ENCODE data around the gene SEC14L2. TPM values are rescaled to one million over a fixed set of nuclear protein-coding genes. Genes with fewer than 3 reads are reported as not detected.

The SEC14L2 gene
- total RNA-seq, 1 experiment from 2014 or later, result 3.9 TPM

DNA sequence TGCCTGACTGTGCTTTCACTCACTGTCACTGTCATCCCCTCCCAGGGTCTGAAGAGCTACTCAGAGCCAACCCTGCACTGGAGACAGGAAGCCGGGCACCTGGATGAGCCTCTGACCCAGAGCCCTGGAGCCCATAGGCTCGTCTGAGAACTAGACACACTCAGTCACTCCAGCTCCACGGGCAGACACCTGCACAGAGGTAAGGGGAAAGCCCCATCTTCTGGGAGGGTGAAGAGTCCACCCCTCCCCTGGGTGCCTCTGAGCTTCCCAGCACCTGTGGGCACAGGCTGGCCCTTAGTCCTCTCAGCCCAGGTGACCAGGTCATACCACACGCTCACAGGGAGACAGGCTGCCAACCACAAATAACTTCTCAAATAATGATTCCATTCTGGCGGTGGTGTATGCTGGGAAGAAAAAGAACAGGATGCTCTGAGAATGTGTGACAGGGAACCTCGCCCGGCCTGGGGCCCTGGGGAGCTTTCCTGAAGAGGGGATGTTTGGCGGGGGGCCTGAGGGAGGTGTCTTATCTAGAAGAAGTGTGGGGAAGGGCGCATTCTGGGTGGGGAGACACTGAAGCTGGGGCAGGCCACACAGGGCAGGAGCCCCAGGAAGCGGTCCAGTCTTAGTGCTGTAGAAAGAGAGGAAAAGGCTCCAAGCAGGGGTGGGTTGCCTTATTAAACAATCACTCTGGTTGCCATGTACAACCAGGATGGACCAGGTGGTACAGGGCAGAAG lies 34.7 kb upstream of the SEC14L2 start:
- TF ChIP-seq OVOL2 (CRISPR knock-in tag; IDR thresholded peaks at IDR 0.05; ENCODE audit: borderline replicate concordance) (no peak), ZNF138 (CRISPR knock-in tag; conservative IDR thresholded peaks at IDR 0.05) (no peak), ZNF416 (CRISPR knock-in tag; IDR thresholded peaks at IDR 0.05) (no peak), MYBL2 (CRISPR knock-in tag; IDR thresholded peaks at IDR 0.05) (no peak), ZNF396 (CRISPR knock-in tag; IDR thresholded peaks at IDR 0.05; ENCODE audit: borderline replicate concordance) (no peak), KAT7 (CRISPR knock-in tag; IDR thresholded peaks at IDR 0.05; ENCODE audit: borderline replicate concordance) (no peak), ZNF263 (CRISPR knock-in tag; IDR thresholded peaks at IDR 0.05; ENCODE audit: low read depth) (no peak), MXD4 (CRISPR knock-in tag; IDR thresholded peaks at IDR 0.05; ENCODE audit: borderline replicate concordance) (no peak), ZNF219 (CRISPR knock-in tag; IDR thresholded peaks at IDR 0.05; ENCODE audit: borderline replicate concordance) (no peak), SMAD3 (CRISPR knock-in tag; IDR thresholded peaks at IDR 0.05; ENCODE audit: borderline replicate concordance) (no peak), ZNF317 (CRISPR knock-in tag; IDR thresholded peaks at IDR 0.05; ENCODE audit: borderline replicate concordance, low read depth) (no peak)
- TF ChIP-seq, protein P1, sequence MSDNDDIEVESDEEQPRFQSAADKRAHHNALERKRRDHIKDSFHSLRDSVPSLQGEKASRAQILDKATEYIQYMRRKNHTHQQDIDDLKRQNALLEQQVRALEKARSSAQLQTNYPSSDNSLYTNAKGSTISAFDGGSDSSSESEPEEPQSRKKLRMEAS (CRISPR knock-in tag; IDR thresholded peaks at IDR 0.05), result no peak
- TF ChIP-seq, protein P2, sequence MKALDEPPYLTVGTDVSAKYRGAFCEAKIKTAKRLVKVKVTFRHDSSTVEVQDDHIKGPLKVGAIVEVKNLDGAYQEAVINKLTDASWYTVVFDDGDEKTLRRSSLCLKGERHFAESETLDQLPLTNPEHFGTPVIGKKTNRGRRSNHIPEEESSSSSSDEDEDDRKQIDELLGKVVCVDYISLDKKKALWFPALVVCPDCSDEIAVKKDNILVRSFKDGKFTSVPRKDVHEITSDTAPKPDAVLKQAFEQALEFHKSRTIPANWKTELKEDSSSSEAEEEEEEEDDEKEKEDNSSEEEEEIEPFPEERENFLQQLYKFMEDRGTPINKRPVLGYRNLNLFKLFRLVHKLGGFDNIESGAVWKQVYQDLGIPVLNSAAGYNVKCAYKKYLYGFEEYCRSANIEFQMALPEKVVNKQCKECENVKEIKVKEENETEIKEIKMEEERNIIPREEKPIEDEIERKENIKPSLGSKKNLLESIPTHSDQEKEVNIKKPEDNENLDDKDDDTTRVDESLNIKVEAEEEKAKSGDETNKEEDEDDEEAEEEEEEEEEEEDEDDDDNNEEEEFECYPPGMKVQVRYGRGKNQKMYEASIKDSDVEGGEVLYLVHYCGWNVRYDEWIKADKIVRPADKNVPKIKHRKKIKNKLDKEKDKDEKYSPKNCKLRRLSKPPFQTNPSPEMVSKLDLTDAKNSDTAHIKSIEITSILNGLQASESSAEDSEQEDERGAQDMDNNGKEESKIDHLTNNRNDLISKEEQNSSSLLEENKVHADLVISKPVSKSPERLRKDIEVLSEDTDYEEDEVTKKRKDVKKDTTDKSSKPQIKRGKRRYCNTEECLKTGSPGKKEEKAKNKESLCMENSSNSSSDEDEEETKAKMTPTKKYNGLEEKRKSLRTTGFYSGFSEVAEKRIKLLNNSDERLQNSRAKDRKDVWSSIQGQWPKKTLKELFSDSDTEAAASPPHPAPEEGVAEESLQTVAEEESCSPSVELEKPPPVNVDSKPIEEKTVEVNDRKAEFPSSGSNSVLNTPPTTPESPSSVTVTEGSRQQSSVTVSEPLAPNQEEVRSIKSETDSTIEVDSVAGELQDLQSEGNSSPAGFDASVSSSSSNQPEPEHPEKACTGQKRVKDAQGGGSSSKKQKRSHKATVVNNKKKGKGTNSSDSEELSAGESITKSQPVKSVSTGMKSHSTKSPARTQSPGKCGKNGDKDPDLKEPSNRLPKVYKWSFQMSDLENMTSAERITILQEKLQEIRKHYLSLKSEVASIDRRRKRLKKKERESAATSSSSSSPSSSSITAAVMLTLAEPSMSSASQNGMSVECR (CRISPR knock-in tag; IDR thresholded peaks at IDR 0.05; ENCODE audit: borderline replicate concordance), result no peak
- TF ChIP-seq, protein P3, sequence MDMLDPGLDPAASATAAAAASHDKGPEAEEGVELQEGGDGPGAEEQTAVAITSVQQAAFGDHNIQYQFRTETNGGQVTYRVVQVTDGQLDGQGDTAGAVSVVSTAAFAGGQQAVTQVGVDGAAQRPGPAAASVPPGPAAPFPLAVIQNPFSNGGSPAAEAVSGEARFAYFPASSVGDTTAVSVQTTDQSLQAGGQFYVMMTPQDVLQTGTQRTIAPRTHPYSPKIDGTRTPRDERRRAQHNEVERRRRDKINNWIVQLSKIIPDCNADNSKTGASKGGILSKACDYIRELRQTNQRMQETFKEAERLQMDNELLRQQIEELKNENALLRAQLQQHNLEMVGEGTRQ (CRISPR knock-in tag; IDR thresholded peaks at IDR 0.05), result no peak
- TF ChIP-seq, protein P4, sequence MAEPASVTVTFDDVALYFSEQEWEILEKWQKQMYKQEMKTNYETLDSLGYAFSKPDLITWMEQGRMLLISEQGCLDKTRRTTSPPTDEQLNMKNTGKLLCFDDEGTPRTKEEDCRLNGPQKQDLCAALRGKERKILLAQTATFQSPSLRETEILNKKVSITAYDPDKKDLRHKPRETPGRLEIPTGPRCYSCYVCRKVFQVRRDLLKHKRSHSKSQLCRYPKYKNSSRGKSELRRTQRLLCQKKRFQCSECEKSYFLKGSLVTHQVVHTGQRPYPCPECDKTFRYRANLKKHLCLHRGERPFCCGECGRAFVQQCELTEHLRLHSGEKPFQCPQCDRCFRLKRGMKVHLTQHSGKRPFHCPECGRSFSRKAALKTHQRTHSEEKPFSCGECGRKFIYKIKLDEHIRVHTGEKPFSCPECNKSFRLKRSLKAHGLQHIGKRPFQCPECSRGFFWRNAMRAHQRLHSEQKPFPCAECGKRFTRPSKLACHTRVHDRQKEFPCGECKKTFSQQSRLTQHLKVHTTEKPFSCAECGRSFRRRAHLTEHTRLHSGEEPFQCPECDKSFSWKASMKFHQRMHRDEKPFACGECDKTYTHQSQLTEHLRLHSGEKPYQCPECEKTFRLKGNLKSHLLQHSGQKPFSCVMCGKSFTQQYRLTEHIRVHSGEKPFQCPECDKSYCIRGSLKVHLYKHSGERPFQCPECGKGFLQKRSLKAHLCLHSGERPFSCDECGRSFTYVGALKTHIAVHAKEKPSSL (CRISPR knock-in tag; conservative IDR thresholded peaks at IDR 0.05), result no peak
- TF ChIP-seq, protein P5, sequence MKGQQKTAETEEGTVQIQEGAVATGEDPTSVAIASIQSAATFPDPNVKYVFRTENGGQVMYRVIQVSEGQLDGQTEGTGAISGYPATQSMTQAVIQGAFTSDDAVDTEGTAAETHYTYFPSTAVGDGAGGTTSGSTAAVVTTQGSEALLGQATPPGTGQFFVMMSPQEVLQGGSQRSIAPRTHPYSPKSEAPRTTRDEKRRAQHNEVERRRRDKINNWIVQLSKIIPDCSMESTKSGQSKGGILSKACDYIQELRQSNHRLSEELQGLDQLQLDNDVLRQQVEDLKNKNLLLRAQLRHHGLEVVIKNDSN (CRISPR knock-in tag; IDR thresholded peaks at IDR 0.05), result no peak
- TF ChIP-seq, protein P6, sequence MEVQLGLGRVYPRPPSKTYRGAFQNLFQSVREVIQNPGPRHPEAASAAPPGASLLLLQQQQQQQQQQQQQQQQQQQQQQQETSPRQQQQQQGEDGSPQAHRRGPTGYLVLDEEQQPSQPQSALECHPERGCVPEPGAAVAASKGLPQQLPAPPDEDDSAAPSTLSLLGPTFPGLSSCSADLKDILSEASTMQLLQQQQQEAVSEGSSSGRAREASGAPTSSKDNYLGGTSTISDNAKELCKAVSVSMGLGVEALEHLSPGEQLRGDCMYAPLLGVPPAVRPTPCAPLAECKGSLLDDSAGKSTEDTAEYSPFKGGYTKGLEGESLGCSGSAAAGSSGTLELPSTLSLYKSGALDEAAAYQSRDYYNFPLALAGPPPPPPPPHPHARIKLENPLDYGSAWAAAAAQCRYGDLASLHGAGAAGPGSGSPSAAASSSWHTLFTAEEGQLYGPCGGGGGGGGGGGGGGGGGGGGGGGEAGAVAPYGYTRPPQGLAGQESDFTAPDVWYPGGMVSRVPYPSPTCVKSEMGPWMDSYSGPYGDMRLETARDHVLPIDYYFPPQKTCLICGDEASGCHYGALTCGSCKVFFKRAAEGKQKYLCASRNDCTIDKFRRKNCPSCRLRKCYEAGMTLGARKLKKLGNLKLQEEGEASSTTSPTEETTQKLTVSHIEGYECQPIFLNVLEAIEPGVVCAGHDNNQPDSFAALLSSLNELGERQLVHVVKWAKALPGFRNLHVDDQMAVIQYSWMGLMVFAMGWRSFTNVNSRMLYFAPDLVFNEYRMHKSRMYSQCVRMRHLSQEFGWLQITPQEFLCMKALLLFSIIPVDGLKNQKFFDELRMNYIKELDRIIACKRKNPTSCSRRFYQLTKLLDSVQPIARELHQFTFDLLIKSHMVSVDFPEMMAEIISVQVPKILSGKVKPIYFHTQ (CRISPR knock-in tag; IDR thresholded peaks at IDR 0.05), result no peak
- Mint-ChIP-seq H3K36me3 (no peaks in the 10 kb centered on the region), H3K4me1 (peaks cover 25% of the 10 kb centered on the region), H3K4me3 (no peak overlapping the region), H3K27me3 (ENCODE audit: low read depth) (no peaks in the 10 kb centered on the region), H3K9me3 (no peaks in the 10 kb centered on the region), H3K27ac (peak overlapping the region; percentile 75)
- ATAC-seq, result peak; percentile 12; the same call in 1 of the 2 replicates
- DNase-seq (ENCODE audit: low spot score), result no peak
- POLR2A ChIA-PET, result interaction anchor here (0.6 kb wide), 1 partner anchor 78 kb away, joined by 4 read pairs; no protein-coding TSS in a partner anchor
- CTCF ChIA-PET, result interaction anchor here (0.5 to 2.4 kb wide), 7 partner anchors 13 to 81 kb away, joined by 3 to 17 read pairs (median 5); partner anchors contain the start of genes CASTOR1 and RNF215
